ENCODE measurements around the gene G6PD. TPM values are rescaled to one million over a fixed set of nuclear protein-coding genes. Genes with fewer than 3 reads are reported as not detected.

G6PD gene
- polyA plus RNA-seq, 2 of the 4 experiments (the other 2 are of a cell fraction), result 692 to 1,409 TPM

GRCh38 chrX:154513716-154514115 is 32.9 kb downstream of the G6PD start:
- Histone ChIP-seq H3K27ac (no peak overlapping the region), H3K9me3 (no peaks in the 10 kb centered on the region), H3K4me3 (no peak overlapping the region), H3K4me1 (peaks cover 10% of the 10 kb centered on the region; the same call in 2 of the 3 replicates), H3K4me2 (no peak overlapping the region)
- ATAC-seq, result no peak
- WGBS (ENCODE audit: missing lambda C conversion rate), result 100% methylated on average over 2 of the region's 2 CpGs
- FAIRE-seq, result no peak
- ChIA-PET CTCF (interaction anchor here (0.8 kb wide), 1 partner anchor 140 kb away, joined by 3 read pairs; no protein-coding TSS in a partner anchor), POLR2A (interaction anchor here (0.6 kb wide), 1 partner anchor 23 kb away, joined by 4 read pairs; the partner anchor contains the start of gene SLC10A3)
- TF ChIP-seq CHD4 (IDR thresholded peaks at IDR 0.05; ENCODE audit: borderline replicate concordance) (no peak), CHD2 (IDR thresholded peaks at IDR 0.05; ENCODE audit: low read length, partially characterized antibody) (no peak), MAFK (IDR thresholded peaks at IDR 0.05; ENCODE audit: partially characterized antibody) (no peak), USF2 (IDR thresholded peaks at IDR 0.05) (no peak), KDM5A (IDR thresholded peaks at IDR 0.05) (no peak), BCL3 (IDR thresholded peaks at IDR 0.05) (no peak), RAD21 (conservative IDR thresholded peaks at IDR 0.05 in 1 of 2, IDR thresholded peaks at IDR 0.05 in 1 of 2) (no peak), GATA3 (IDR thresholded peaks at IDR 0.05; ENCODE audit: borderline replicate concordance) (no peak), CBX2 (IDR thresholded peaks at IDR 0.05; ENCODE audit: borderline replicate concordance, low read depth) (no peak)
- no peak for DNase-seq (ENCODE audit: low read depth in 1 of 2, low spot score in 1 of 2)

GRCh38 chrX:154512879-154513553 is 33.6 kb downstream of the G6PD start:
- WGBS (ENCODE audit: missing lambda C conversion rate), result 92% methylated on average over 15 of the region's 16 CpGs
- ChIA-PET POLR2A (interaction anchor here (0.6 kb wide), 1 partner anchor 22 kb away, joined by 4 read pairs; the partner anchor contains the start of gene SLC10A3), CTCF (interaction anchor here (0.8 kb wide), 1 partner anchor 140 kb away, joined by 3 read pairs; no protein-coding TSS in a partner anchor)
- Histone ChIP-seq H3K9me3 (no peaks in the 10 kb centered on the region), H3K4me2 (no peak overlapping the region), H3K4me3 (no peak overlapping the region), H3K4me1 (peaks cover 10% of the 10 kb centered on the region; the same call in 2 of the 3 replicates), H3K27ac (no peak overlapping the region)
- TF ChIP-seq PBX3 (IDR thresholded peaks at IDR 0.05) (no peak), HEYL (CRISPR knock-in tag; IDR thresholded peaks at IDR 0.05) (no peak), NFE2L2 (conservative IDR thresholded peaks at IDR 0.05; ENCODE audit: low read length) (no peak), NPAS2 (CRISPR knock-in tag; IDR thresholded peaks at IDR 0.05; ENCODE audit: borderline replicate concordance) (no peak), RNF2 (IDR thresholded peaks at IDR 0.05; ENCODE audit: borderline replicate concordance, low read depth) (no peak), BHLHE40 (IDR thresholded peaks at IDR 0.05; ENCODE audit: low read depth, low read length) (no peak), E2F6 (IDR thresholded peaks at IDR 0.05; ENCODE audit: borderline replicate concordance, low read depth) (no peak), ZNF302 (CRISPR knock-in tag; IDR thresholded peaks at IDR 0.05) (no peak), MAZ (IDR thresholded peaks at IDR 0.05; ENCODE audit: borderline replicate concordance, low read depth, low read length) (no peak), MAFK (IDR thresholded peaks at IDR 0.05; ENCODE audit: partially characterized antibody) (no peak), RARB (CRISPR knock-in tag; IDR thresholded peaks at IDR 0.05) (no peak), BCL3 (IDR thresholded peaks at IDR 0.05) (no peak), KDM1A (IDR thresholded peaks at IDR 0.05; ENCODE audit: low read depth) (no peak)
- ATAC-seq (no peak), FAIRE-seq (no peak), DNase-seq (ENCODE audit: low read depth in 1 of 2, low spot score in 1 of 2) (no peak)

Data from A549 (cell line).